H9 (cell line): ENCODE data around the gene SMARCAL1. TPM values are rescaled to one million over a fixed set of nuclear protein-coding genes. Genes with fewer than 3 reads are reported as not detected.

Experiments
- DNase-seq: peaks from one replicate; pipeline ENCODE4 v3.0.0-alpha.2; 2017
- H2AFZ ChIP-seq: one replicate; pipeline ENCODE4 v1.6.1; 2013; ENCODE audit warnings: mild to moderate bottlenecking, low read length, control low read depth, moderate library complexity
- H2AK5ac ChIP-seq: 2 replicates; pipeline ENCODE4 v1.6.1; 2013; ENCODE audit warnings: low read length, control low read depth, mixed read lengths; ENCODE audit not compliant: insufficient read length
- H2BK120ac ChIP-seq: one replicate; pipeline ENCODE4 v1.6.1; 2013; ENCODE audit warnings: low read depth, mild to moderate bottlenecking, low read length, control low read depth, inconsistent platforms; ENCODE audit not compliant: poor library complexity, severe bottlenecking
- H2BK12ac ChIP-seq: 2 replicates; pipeline ENCODE4 v1.6.1; 2013; ENCODE audit warnings: low read length, control low read depth, mixed read lengths, low read depth; ENCODE audit not compliant: insufficient read length
- H2BK15ac ChIP-seq: 2 replicates; pipeline ENCODE4 v1.6.1; 2013; ENCODE audit warnings: low read depth, low read length, control low read depth
- H2BK20ac ChIP-seq: one replicate; pipeline ENCODE4 v1.6.1; 2013; ENCODE audit warnings: low read depth, mild to moderate bottlenecking, low read length, control low read depth, inconsistent platforms; ENCODE audit not compliant: poor library complexity, severe bottlenecking
- H2BK5ac ChIP-seq: 2 replicates; pipeline ENCODE4 v1.6.1; 2013; ENCODE audit warnings: low read length, control low read depth, mixed read lengths; ENCODE audit not compliant: insufficient read length
- H3K14ac ChIP-seq: 2 replicates; pipeline ENCODE4 v1.6.1; 2013; ENCODE audit warnings: low read length, control low read depth; ENCODE audit not compliant: insufficient read depth
- H3K18ac ChIP-seq: 2 replicates; pipeline ENCODE4 v1.6.1; 2013; ENCODE audit warnings: low read depth, mild to moderate bottlenecking, mixed read lengths, low read length, control low read depth; ENCODE audit not compliant: insufficient read length
- H3K23ac ChIP-seq: 2 replicates; pipeline ENCODE4 v1.6.1; 2013; ENCODE audit warnings: low read length, control low read depth, mixed read lengths, low read depth; ENCODE audit not compliant: insufficient read length
- H3K23me2 ChIP-seq: 2 replicates; pipeline ENCODE4 v1.6.1; 2013; ENCODE audit warnings: low read depth, mild to moderate bottlenecking, mixed read lengths, low read length, control low read depth; ENCODE audit not compliant: insufficient read length, poor library complexity, severe bottlenecking
- H3K27ac ChIP-seq: 2 replicates; pipeline ENCODE4 v1.5.1; 2013; ENCODE audit warnings: low read length, control low read depth, mixed read lengths, low read depth; ENCODE audit not compliant: insufficient read length
- H3K27me3 ChIP-seq: 2 replicates; pipeline ENCODE4 v1.6.1; 2013; ENCODE audit warnings: low read length, control low read depth, inconsistent platforms; ENCODE audit not compliant: insufficient read depth
- H3K4ac ChIP-seq: 2 replicates; pipeline ENCODE4 v1.6.1; 2013; ENCODE audit warnings: low read depth, mild to moderate bottlenecking, control low read depth, inconsistent platforms, low read length, moderate library complexity
- H3K4me1 ChIP-seq: 2 replicates; pipeline ENCODE4 v1.6.1; 2013; ENCODE audit warnings: low read length, control low read depth, inconsistent platforms; ENCODE audit not compliant: insufficient read depth
- H3K4me2 ChIP-seq: 2 replicates; pipeline ENCODE4 v1.6.1; 2013; ENCODE audit warnings: low read length, control low read depth, mixed read lengths; ENCODE audit not compliant: insufficient read length, insufficient read depth
- H3K56ac ChIP-seq: 2 replicates; pipeline ENCODE4 v1.6.1; 2013; ENCODE audit warnings: low read depth, mild to moderate bottlenecking, mixed read lengths, low read length, control low read depth; ENCODE audit not compliant: insufficient read length
- H3K79me1 ChIP-seq: 2 replicates; pipeline ENCODE4 v1.6.1; 2013; ENCODE audit warnings: low read depth, mild to moderate bottlenecking, moderate library complexity, low read length, control low read depth, inconsistent platforms; ENCODE audit not compliant: insufficient read depth, poor library complexity, severe bottlenecking
- H3K79me2 ChIP-seq: 2 replicates; pipeline ENCODE4 v1.6.1; 2013; ENCODE audit warnings: low read length, control low read depth, inconsistent platforms; ENCODE audit not compliant: insufficient read depth
- H3K9ac ChIP-seq: 2 replicates; pipeline ENCODE4 v1.6.1; 2013; ENCODE audit warnings: low read length, control low read depth, mixed read lengths; ENCODE audit not compliant: insufficient read length; ENCODE audit errors: extremely low read depth
- H3K9me3 ChIP-seq: one replicate; pipeline ENCODE4 v1.6.1; 2013; ENCODE audit warnings: low read depth, low read length, inconsistent platforms; ENCODE audit not compliant: control insufficient read depth
- H3T11ph ChIP-seq: one replicate; pipeline ENCODE4 v1.6.1; 2013; ENCODE audit warnings: mild to moderate bottlenecking, low read length, control low read depth, inconsistent platforms
- H4K20me1 ChIP-seq: one replicate; pipeline ENCODE4 v1.6.1; 2013; ENCODE audit not compliant: control insufficient read depth, insufficient read length, insufficient read depth
- H4K5ac ChIP-seq: 2 replicates; pipeline ENCODE4 v1.6.1; 2013; ENCODE audit warnings: low read depth, mild to moderate bottlenecking, mixed read lengths, low read length, control low read depth; ENCODE audit not compliant: insufficient read length
- H4K8ac ChIP-seq: replicated peaks from 2 replicates; pipeline ENCODE4 v1.6.1; 2013; ENCODE audit warnings: low read length, control low read depth, mixed read lengths, low read depth; ENCODE audit not compliant: insufficient read length
- H4K91ac ChIP-seq: 2 replicates; pipeline ENCODE4 v1.6.1; 2013; ENCODE audit warnings: low read depth, mild to moderate bottlenecking, moderate library complexity, mixed read lengths, low read length, control low read depth; ENCODE audit not compliant: insufficient read length
- H3K27ac Mint-ChIP-seq, 3 experiments: 2 replicates in 2 of 3; 3 replicates in 1 of 3; pipeline ENCODE4 v1.8.0; 2020 to 2021; ENCODE audit warnings: mixed read lengths in 3 of 3, mild to moderate bottlenecking in 1 of 3, moderate library complexity in 1 of 3
- H3K27me3 Mint-ChIP-seq: 2 replicates; pipeline ENCODE4 v1.8.0; 2021; ENCODE audit warnings: low read depth, mild to moderate bottlenecking, moderate library complexity, mixed read lengths
- H3K36me3 Mint-ChIP-seq, 3 experiments: 2 replicates in 2 of 3; 3 replicates in 1 of 3; pipeline ENCODE4 v1.8.0; 2020 to 2021; ENCODE audit warnings: low read depth in 3 of 3, mixed read lengths in 3 of 3; ENCODE audit not compliant: insufficient read depth in 1 of 3
- H3K4me1 Mint-ChIP-seq, 2 experiments: 2 replicates each; pipeline ENCODE4 v1.8.0; 2020; ENCODE audit warnings: mixed read lengths in 2 of 2
- H3K4me3 Mint-ChIP-seq, 2 experiments: 2 replicates in 1 of 2; 3 replicates in 1 of 2; pipeline ENCODE4 v1.8.0; 2020 to 2021; ENCODE audit warnings: mild to moderate bottlenecking in 2 of 2, mixed read lengths in 2 of 2, moderate library complexity in 1 of 2
- H3K9me3 Mint-ChIP-seq, 2 experiments: 2 replicates in 1 of 2; 3 replicates in 1 of 2; pipeline ENCODE4 v1.8.0; 2020; ENCODE audit warnings: mild to moderate bottlenecking in 2 of 2, mixed read lengths in 2 of 2, moderate library complexity in 1 of 2
- WGBS: extraction: QIAGEN DNeasy Blood & Tissue Kit; methylation state at CpG from one replicate; pipeline ENCODE4 v1.1.7; 2013; ENCODE audit warnings: missing lambda C conversion rate, low lambda C conversion rate, mixed read lengths; ENCODE audit not compliant: insufficient read length; ENCODE audit errors: extremely low coverage; 5-methylcytosine and 5-hydroxymethylcytosine counted together
- total RNA-seq: library from RNA; stranded (reverse); gene quantifications from 2 replicates; pipeline ENCODE4 v1.2.1, GENCODE V29; 2021
- TF ChIP-seq, protein P1 (sequence below): fragments of 200-600 bp; sonication (generic); conservative IDR thresholded peaks from 3 replicates; pipeline ENCODE4 v1.8.0; 2021; ENCODE audit warnings: antibody characterized with exemption, mild to moderate bottlenecking

The SMARCAL1 gene
- total RNA-seq, 1 experiment from 2014 or later = 16.5 TPM

- no peak for DNase-seq
Measured at GRCh38 chr2:216425008-216425787, 12.9 kb downstream of the SMARCAL1 start.

More at GRCh38 chr2:216425008-216425787, 12.9 kb downstream of the SMARCAL1 start:
- H4K5ac ChIP-seq = no peak overlapping the region
- Mint-ChIP-seq H3K36me3 (peaks cover 22 to 73% (median 71%) of the 10 kb centered on the region in 3 experiments), H3K4me3 (no peak overlapping the region), H3K27ac (no peak overlapping the region; a peak in 1 of 7 replicates), H3K4me1 (no peaks in the 10 kb centered on the region), H3K27me3 (no peaks in the 10 kb centered on the region), H3K9me3 (peaks cover 0 to 2% of the 10 kb centered on the region in 2 experiments; a peak in 2 of 5 replicates)
- H2BK12ac ChIP-seq = no peak overlapping the region
- H3K23me2 ChIP-seq = no peaks in the 10 kb centered on the region
- no peaks in the 10 kb centered on the region for H3K27me3 ChIP-seq
- H3K79me2 ChIP-seq = no peaks in the 10 kb centered on the region
- H2AK5ac ChIP-seq = no peak overlapping the region
- no peak overlapping the region for H2BK15ac ChIP-seq
- no peak overlapping the region for H2BK5ac ChIP-seq
- H3K4ac ChIP-seq = no peak overlapping the region
- H4K8ac ChIP-seq = no peak overlapping the region
- H3K23ac ChIP-seq = no peak overlapping the region
- H2AFZ ChIP-seq = no peak overlapping the region
- H3K4me1 ChIP-seq = no peaks in the 10 kb centered on the region
- no peak overlapping the region for H2BK120ac ChIP-seq
- H3K79me1 ChIP-seq = no peaks in the 10 kb centered on the region
- H3K9ac ChIP-seq = no peak overlapping the region
- no peak overlapping the region for H3T11ph ChIP-seq
- no peak overlapping the region; the same call in 1 of the 2 replicates for H3K14ac ChIP-seq
- H4K20me1 ChIP-seq = no peaks in the 10 kb centered on the region
- no peak overlapping the region for H3K56ac ChIP-seq
- no peak overlapping the region for H3K18ac ChIP-seq
- no peak overlapping the region for H3K4me2 ChIP-seq
- no CpG with 5 or more reads among the region's 14 CpGs for WGBS
- no peaks in the 10 kb centered on the region for H3K9me3 ChIP-seq
- H2BK20ac ChIP-seq = no peak overlapping the region
- H4K91ac ChIP-seq = no peak overlapping the region
- TF ChIP-seq, protein P1, sequence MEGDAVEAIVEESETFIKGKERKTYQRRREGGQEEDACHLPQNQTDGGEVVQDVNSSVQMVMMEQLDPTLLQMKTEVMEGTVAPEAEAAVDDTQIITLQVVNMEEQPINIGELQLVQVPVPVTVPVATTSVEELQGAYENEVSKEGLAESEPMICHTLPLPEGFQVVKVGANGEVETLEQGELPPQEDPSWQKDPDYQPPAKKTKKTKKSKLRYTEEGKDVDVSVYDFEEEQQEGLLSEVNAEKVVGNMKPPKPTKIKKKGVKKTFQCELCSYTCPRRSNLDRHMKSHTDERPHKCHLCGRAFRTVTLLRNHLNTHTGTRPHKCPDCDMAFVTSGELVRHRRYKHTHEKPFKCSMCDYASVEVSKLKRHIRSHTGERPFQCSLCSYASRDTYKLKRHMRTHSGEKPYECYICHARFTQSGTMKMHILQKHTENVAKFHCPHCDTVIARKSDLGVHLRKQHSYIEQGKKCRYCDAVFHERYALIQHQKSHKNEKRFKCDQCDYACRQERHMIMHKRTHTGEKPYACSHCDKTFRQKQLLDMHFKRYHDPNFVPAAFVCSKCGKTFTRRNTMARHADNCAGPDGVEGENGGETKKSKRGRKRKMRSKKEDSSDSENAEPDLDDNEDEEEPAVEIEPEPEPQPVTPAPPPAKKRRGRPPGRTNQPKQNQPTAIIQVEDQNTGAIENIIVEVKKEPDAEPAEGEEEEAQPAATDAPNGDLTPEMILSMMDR = no peak
- no peak overlapping the region for H3K27ac ChIP-seq
